ENCODE data around the gene SREBF2. TPM values are rescaled to one million over a fixed set of nuclear protein-coding genes. Genes with fewer than 3 reads are reported as not detected.

Gene SREBF2
- total and polyA plus RNA-seq, 2 experiments from 2014 or later: 238 to 273 TPM

- H3K4me3 ChIP-seq: no peak overlapping the region
- no peaks in the 10 kb centered on the region for H3K9me3 ChIP-seq (ENCODE audit: low read depth)
- peaks cover 12% of the 10 kb centered on the region for H3K36me3 ChIP-seq
- H3K4me1 ChIP-seq (ENCODE audit: low read depth): peaks cover 7% of the 10 kb centered on the region
- TF ChIP-seq CTCF (IDR thresholded peaks at IDR 0.05; ENCODE audit: low read depth, low read length): no peak
- no peak for DNase-seq (ENCODE audit: low read depth in 1 of 2, low spot score in 1 of 2)
- H3K27me3 ChIP-seq: no peaks in the 10 kb centered on the region
- no peak overlapping the region for H3K27ac ChIP-seq
Observed at GRCh38 chr22:41810022-41810421, 22.9 kb upstream of the SREBF2 start.

- no peak for TF ChIP-seq CTCF (IDR thresholded peaks at IDR 0.05; ENCODE audit: low read depth, low read length)
- H3K9me3 ChIP-seq (ENCODE audit: low read depth): no peaks in the 10 kb centered on the region
- H3K27me3 ChIP-seq: no peaks in the 10 kb centered on the region
- no peak overlapping the region for H3K27ac ChIP-seq
- no peak overlapping the region for H3K4me3 ChIP-seq
- peaks cover 7% of the 10 kb centered on the region for H3K4me1 ChIP-seq (ENCODE audit: low read depth)
- H3K36me3 ChIP-seq: peaks cover 12% of the 10 kb centered on the region
- DNase-seq (ENCODE audit: low read depth in 1 of 2, low spot score in 1 of 2): no peak
Observed at GRCh38 chr22:41812805-41813545, 19.9 kb upstream of the SREBF2 start.

- peaks cover 12% of the 10 kb centered on the region for H3K36me3 ChIP-seq
- no peaks in the 10 kb centered on the region for H3K9me3 ChIP-seq (ENCODE audit: low read depth)
- H3K4me1 ChIP-seq (ENCODE audit: low read depth): peaks cover 7% of the 10 kb centered on the region
- H3K27me3 ChIP-seq: no peaks in the 10 kb centered on the region
- H3K4me3 ChIP-seq: no peak overlapping the region
- no peak for DNase-seq (ENCODE audit: low read depth in 1 of 2, low spot score in 1 of 2)
- H3K27ac ChIP-seq: no peak overlapping the region
- no peak for TF ChIP-seq CTCF (IDR thresholded peaks at IDR 0.05; ENCODE audit: low read depth, low read length)
Observed at GRCh38 chr22:41813726-41814410, 19.0 kb upstream of the SREBF2 start.

GRCh38 chr22:41815716-41816115, 17.2 kb upstream of the SREBF2 start:
- no peak overlapping the region for H3K27ac ChIP-seq
- no peak for TF ChIP-seq CTCF (IDR thresholded peaks at IDR 0.05; ENCODE audit: low read depth, low read length)

GRCh38 chr22:41816241-41816640, 16.7 kb upstream of the SREBF2 start:
- no peaks in the 10 kb centered on the region for H3K9me3 ChIP-seq (ENCODE audit: low read depth)
- H3K4me1 ChIP-seq (ENCODE audit: low read depth): peaks cover under 1% of the 10 kb centered on the region
- no peak overlapping the region for H3K27ac ChIP-seq
- no peaks in the 10 kb centered on the region for H3K27me3 ChIP-seq
- no peak for TF ChIP-seq CTCF (IDR thresholded peaks at IDR 0.05; ENCODE audit: low read depth, low read length)
- no peak for DNase-seq (ENCODE audit: low read depth in 1 of 2, low spot score in 1 of 2)
- H3K4me3 ChIP-seq: no peak overlapping the region
- H3K36me3 ChIP-seq: peaks cover 12% of the 10 kb centered on the region

More at GRCh38 chr22:41815716-41816115, 17.2 kb upstream of the SREBF2 start:
- Histone ChIP-seq H3K4me3 (no peak overlapping the region), H3K27me3 (no peaks in the 10 kb centered on the region), H3K9me3 (ENCODE audit: low read depth) (no peaks in the 10 kb centered on the region), H3K4me1 (ENCODE audit: low read depth) (peaks cover 6% of the 10 kb centered on the region), H3K36me3 (peaks cover 12% of the 10 kb centered on the region)
- no peak for DNase-seq (ENCODE audit: low read depth in 1 of 2, low spot score in 1 of 2)

Data from cardiac muscle cell (in vitro differentiated cells and primary cell).